SK-N-MC (cell line): Measurements from ENCODE around the gene PNRC1.

Experiments used
- EZH2 ChIP-seq: fragments of 200-600 bp; sonication (generic); IDR thresholded peaks from one replicate; pipeline ENCODE4 v1.6.1; 2017; ENCODE audit warnings: antibody characterized with exemption
- FOXP2 ChIP-seq: optimal IDR thresholded peaks from 2 replicates; pipeline ENCODE3; 2011; ENCODE audit warnings: mild to moderate bottlenecking, moderate library complexity; ENCODE audit not compliant: insufficient read depth; ENCODE audit errors: extremely low read length, control extremely low read depth

DNA sequence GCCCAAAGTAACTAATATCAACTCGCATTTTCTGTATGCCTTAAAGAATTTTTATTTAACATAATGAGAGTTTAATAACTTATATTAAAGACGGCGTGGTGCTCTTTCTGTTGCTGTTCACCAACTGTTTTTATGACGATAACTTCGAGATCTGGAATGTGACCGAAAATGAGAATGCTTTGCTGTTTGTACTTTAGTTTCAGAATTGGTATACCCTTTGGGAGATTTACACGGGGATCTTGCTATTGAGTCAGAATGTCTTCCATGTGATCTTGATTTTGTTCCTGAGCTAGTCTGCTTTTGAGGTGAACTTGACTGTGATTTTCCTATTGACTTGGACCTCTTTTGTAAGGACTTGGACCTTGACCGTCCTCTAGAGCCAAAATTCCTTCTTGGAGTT is 17.9 kb downstream of the PNRC1 start:
- TF ChIP-seq EZH2: no peak
- TF ChIP-seq FOXP2: no peak
